Neural cell (in vitro differentiated cells): Measurements from ENCODE around the gene CAMK1D. TPM values are rescaled to one million over a fixed set of nuclear protein-coding genes. Genes with fewer than 3 reads are reported as not detected.

Experiments
- H2AFZ ChIP-seq: fragments of 200-600, 300-800 bp; sonication (generic), shearing (Covaris generic); 2 replicates; pipeline ENCODE4 v1.6.0; 2014; ENCODE audit warnings: low read depth, mild to moderate bottlenecking, antibody characterized with exemption, low read length, moderate library complexity
- H3F3A ChIP-seq: fragments of 200-600 bp; shearing (Covaris generic); 2 replicates; pipeline ENCODE4 v1.6.1; 2016; ENCODE audit warnings: mild to moderate bottlenecking, moderate library complexity, mixed read lengths, antibody characterized with exemption, low read length; ENCODE audit not compliant: insufficient read depth, poor library complexity, severe bottlenecking
- H3K27ac ChIP-seq: fragments of 200-600, 300-800 bp; sonication (generic), shearing (Covaris generic); 2 replicates; pipeline ENCODE4 v1.5.1; 2014; ENCODE audit warnings: mild to moderate bottlenecking, low read length, moderate library complexity
- H3K27me3 ChIP-seq: fragments of 300-800, 200-600 bp; sonication (generic), shearing (Covaris generic); 2 replicates; pipeline ENCODE4 v1.6.0; 2014; ENCODE audit warnings: mild to moderate bottlenecking, low read depth, low read length, moderate library complexity; ENCODE audit not compliant: insufficient read depth
- H3K36me3 ChIP-seq: fragments of 300-800, 200-600 bp; sonication (generic), shearing (Covaris generic); 2 replicates; pipeline ENCODE4 v1.5.1; 2014; ENCODE audit warnings: mild to moderate bottlenecking, antibody characterized with exemption, low read length, moderate library complexity; ENCODE audit not compliant: insufficient read depth
- H3K4me2 ChIP-seq: fragments of 300-800, 200-600 bp; sonication (generic), shearing (Covaris generic); 2 replicates; pipeline ENCODE4 v1.6.0; 2014; ENCODE audit warnings: mild to moderate bottlenecking, low read length
- H3K4me3 ChIP-seq: fragments of 300-800, 200-600 bp; sonication (generic), shearing (Covaris generic); 2 replicates; pipeline ENCODE4 v1.5.1; 2014; ENCODE audit warnings: mild to moderate bottlenecking, low read length, moderate library complexity
- H3K79me2 ChIP-seq: fragments of 200-600 bp; shearing (Covaris generic); replicated peaks from 2 replicates; pipeline ENCODE4 v1.6.0; 2014; ENCODE audit warnings: mild to moderate bottlenecking, low read length, moderate library complexity; ENCODE audit not compliant: insufficient read depth
- H3K9ac ChIP-seq: fragments of 300-800, 200-600 bp; sonication (generic), shearing (Covaris generic); 2 replicates; pipeline ENCODE4 v1.6.1; 2016; ENCODE audit warnings: mild to moderate bottlenecking, low read length, mixed read lengths
- H3K9me2 ChIP-seq: fragments of 200-600 bp; shearing (Covaris generic); 2 replicates; pipeline ENCODE4 v1.6.1; 2016; ENCODE audit warnings: mild to moderate bottlenecking, low read length, mixed read lengths; ENCODE audit not compliant: insufficient read depth
- H3K9me3 ChIP-seq: fragments of 200-600, 300-800 bp; sonication (generic), shearing (Covaris generic); 2 replicates; pipeline ENCODE4 v1.6.1; 2016; ENCODE audit warnings: mild to moderate bottlenecking, mixed run types, low read length, moderate library complexity, mixed read lengths
- H4K20me1 ChIP-seq: fragments of 200-600 bp; shearing (Covaris generic); 2 replicates; pipeline ENCODE4 v1.6.1; 2016; ENCODE audit warnings: mild to moderate bottlenecking, mixed run types; ENCODE audit not compliant: insufficient read depth
- EP300 ChIP-seq: fragments of 450-650 bp; conservative IDR thresholded peaks from 2 replicates; pipeline ENCODE4 v1.6.1; 2014; ENCODE audit warnings: antibody characterized with exemption, mild to moderate bottlenecking, moderate library complexity; ENCODE audit not compliant: poor library complexity, severe bottlenecking
- EZH2 ChIP-seq: fragments of 200-600, 300-800 bp; shearing (Covaris generic), sonication (generic); IDR thresholded peaks from 2 replicates; pipeline ENCODE4 v1.6.1; 2014; ENCODE audit warnings: antibody characterized with exemption, low read length, borderline replicate concordance, mild to moderate bottlenecking; ENCODE audit not compliant: insufficient read depth, poor library complexity, severe bottlenecking
- MXI1 ChIP-seq: fragments of 450-650 bp; conservative IDR thresholded peaks from 2 replicates; pipeline ENCODE4 v1.6.1; 2014; ENCODE audit warnings: antibody characterized with exemption, mild to moderate bottlenecking; ENCODE audit not compliant: poor library complexity, severe bottlenecking
- POLR2AphosphoS5 ChIP-seq: IDR thresholded peaks from 2 replicates; pipeline ENCODE4 v1.6.1; 2012
- RAD21 ChIP-seq: fragments of 450-650 bp; conservative IDR thresholded peaks from 2 replicates; pipeline ENCODE4 v1.6.1; 2014; ENCODE audit warnings: antibody characterized with exemption, mild to moderate bottlenecking, moderate library complexity
- SMC3 ChIP-seq: fragments of 450-650 bp; conservative IDR thresholded peaks from 2 replicates; pipeline ENCODE4 v1.6.1; 2014; ENCODE audit warnings: antibody characterized with exemption, mild to moderate bottlenecking, moderate library complexity; ENCODE audit not compliant: poor library complexity
- TAF1 ChIP-seq: IDR thresholded peaks from 2 replicates; pipeline ENCODE4 v1.6.1; 2012; ENCODE audit warnings: low read depth
- polyA plus RNA-seq: library from polyadenylated mRNA; depleted of rRNA; stranded (reverse); fragments of >200 nt; gene quantifications from 2 replicates; pipeline ENCODE4 v1.2.3, GENCODE V29; 2014
- TF ChIP-seq, protein P1 (sequence below): IDR thresholded peaks from 2 replicates; pipeline ENCODE4 v1.6.1; 2012; ENCODE audit warnings: borderline replicate concordance
- TF ChIP-seq, protein P2 (sequence below): fragments of 450-650 bp; IDR thresholded peaks from 2 replicates; pipeline ENCODE4 v1.5.1; 2014; ENCODE audit warnings: antibody characterized with exemption, mild to moderate bottlenecking, moderate library complexity; ENCODE audit not compliant: poor library complexity, severe bottlenecking

Gene CAMK1D
- polyA plus RNA-seq, 1 donor from 2014 or later, result 13.8 TPM

DNA sequence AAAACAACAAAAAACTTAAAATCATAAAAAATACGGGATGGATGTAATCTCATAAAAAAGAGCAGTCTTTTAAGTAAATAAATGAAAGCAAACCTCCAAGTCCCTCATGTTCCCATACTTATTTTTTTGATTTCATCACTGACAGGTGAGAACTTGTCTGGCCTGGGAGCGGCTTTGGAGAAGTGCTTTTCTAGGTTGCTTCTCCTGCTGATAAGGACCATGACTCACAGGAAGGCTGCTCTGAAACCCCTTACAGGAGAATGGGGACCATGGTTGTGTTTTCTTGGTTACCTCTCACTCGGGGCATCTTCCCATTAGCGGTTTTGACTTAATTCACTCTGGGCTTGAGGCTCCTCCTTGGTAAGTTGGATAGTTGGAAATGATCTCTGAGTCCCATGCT, 237.4 kb downstream of the CAMK1D start:
- H3K9me3 ChIP-seq, result no peaks in the 10 kb centered on the region
- TF ChIP-seq SMC3 (no peak), RAD21 (no peak), POLR2AphosphoS5 (no peak), TAF1 (no peak), EP300 (no peak), EZH2 (no peak), MXI1 (no peak)
- TF ChIP-seq, protein P1, sequence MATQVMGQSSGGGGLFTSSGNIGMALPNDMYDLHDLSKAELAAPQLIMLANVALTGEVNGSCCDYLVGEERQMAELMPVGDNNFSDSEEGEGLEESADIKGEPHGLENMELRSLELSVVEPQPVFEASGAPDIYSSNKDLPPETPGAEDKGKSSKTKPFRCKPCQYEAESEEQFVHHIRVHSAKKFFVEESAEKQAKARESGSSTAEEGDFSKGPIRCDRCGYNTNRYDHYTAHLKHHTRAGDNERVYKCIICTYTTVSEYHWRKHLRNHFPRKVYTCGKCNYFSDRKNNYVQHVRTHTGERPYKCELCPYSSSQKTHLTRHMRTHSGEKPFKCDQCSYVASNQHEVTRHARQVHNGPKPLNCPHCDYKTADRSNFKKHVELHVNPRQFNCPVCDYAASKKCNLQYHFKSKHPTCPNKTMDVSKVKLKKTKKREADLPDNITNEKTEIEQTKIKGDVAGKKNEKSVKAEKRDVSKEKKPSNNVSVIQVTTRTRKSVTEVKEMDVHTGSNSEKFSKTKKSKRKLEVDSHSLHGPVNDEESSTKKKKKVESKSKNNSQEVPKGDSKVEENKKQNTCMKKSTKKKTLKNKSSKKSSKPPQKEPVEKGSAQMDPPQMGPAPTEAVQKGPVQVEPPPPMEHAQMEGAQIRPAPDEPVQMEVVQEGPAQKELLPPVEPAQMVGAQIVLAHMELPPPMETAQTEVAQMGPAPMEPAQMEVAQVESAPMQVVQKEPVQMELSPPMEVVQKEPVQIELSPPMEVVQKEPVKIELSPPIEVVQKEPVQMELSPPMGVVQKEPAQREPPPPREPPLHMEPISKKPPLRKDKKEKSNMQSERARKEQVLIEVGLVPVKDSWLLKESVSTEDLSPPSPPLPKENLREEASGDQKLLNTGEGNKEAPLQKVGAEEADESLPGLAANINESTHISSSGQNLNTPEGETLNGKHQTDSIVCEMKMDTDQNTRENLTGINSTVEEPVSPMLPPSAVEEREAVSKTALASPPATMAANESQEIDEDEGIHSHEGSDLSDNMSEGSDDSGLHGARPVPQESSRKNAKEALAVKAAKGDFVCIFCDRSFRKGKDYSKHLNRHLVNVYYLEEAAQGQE, result no peak
- TF ChIP-seq, protein P2, sequence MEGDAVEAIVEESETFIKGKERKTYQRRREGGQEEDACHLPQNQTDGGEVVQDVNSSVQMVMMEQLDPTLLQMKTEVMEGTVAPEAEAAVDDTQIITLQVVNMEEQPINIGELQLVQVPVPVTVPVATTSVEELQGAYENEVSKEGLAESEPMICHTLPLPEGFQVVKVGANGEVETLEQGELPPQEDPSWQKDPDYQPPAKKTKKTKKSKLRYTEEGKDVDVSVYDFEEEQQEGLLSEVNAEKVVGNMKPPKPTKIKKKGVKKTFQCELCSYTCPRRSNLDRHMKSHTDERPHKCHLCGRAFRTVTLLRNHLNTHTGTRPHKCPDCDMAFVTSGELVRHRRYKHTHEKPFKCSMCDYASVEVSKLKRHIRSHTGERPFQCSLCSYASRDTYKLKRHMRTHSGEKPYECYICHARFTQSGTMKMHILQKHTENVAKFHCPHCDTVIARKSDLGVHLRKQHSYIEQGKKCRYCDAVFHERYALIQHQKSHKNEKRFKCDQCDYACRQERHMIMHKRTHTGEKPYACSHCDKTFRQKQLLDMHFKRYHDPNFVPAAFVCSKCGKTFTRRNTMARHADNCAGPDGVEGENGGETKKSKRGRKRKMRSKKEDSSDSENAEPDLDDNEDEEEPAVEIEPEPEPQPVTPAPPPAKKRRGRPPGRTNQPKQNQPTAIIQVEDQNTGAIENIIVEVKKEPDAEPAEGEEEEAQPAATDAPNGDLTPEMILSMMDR, result no peak

DNA sequence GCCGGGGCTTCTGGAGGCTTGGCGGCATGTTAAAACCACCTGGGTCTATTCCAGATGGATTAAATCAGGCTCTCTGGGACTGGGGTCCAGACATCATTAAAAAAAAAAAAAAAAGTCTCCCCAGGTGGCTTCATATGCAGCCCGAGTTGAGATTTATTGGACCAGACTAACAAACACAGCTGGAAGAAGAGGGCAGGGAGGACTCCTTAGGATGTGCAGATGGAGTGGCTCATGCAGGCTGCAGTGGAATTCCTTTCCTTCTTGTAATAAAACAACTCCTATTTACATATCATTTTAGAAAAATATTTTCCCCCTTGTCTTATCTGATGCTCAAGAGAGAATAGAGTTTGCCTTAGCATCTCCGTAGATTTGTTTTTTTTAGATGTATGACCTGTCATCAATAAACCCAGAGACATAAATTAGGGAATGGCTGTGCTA, 238.1 kb downstream of the CAMK1D start:
- Histone ChIP-seq H3K36me3 (no peaks in the 10 kb centered on the region), H3K9me2 (no peaks in the 10 kb centered on the region), H3K27me3 (no peaks in the 10 kb centered on the region), H4K20me1 (no peaks in the 10 kb centered on the region), H3K27ac (no peak overlapping the region), H2AFZ (no peak overlapping the region), H3F3A (no peaks in the 10 kb centered on the region), H3K4me2 (no peak overlapping the region), H3K4me3 (no peak overlapping the region), H3K9ac (no peak overlapping the region), H3K9me3 (no peaks in the 10 kb centered on the region), H3K79me2 (no peaks in the 10 kb centered on the region)
- TF ChIP-seq POLR2AphosphoS5, result no peak
- TF ChIP-seq RAD21, result no peak
- no peak for TF ChIP-seq TAF1
- no peak for TF ChIP-seq SMC3
- TF ChIP-seq MXI1, result no peak
- TF ChIP-seq, protein P1, result no peak
- TF ChIP-seq EZH2, result no peak
- TF ChIP-seq, protein P2, result no peak
- no peak for TF ChIP-seq EP300

More for the DNA sequence above, 237.4 kb downstream of the CAMK1D start:
- H3K9me2 ChIP-seq, result no peaks in the 10 kb centered on the region
- H3F3A ChIP-seq, result no peaks in the 10 kb centered on the region
- no peak overlapping the region for H3K4me3 ChIP-seq
- H3K9ac ChIP-seq, result no peak overlapping the region
- no peaks in the 10 kb centered on the region for H3K36me3 ChIP-seq
- no peak overlapping the region for H2AFZ ChIP-seq
- H3K27ac ChIP-seq, result no peak overlapping the region
- no peak overlapping the region for H3K4me2 ChIP-seq
- no peaks in the 10 kb centered on the region for H3K79me2 ChIP-seq
- H4K20me1 ChIP-seq, result no peaks in the 10 kb centered on the region
- H3K27me3 ChIP-seq, result no peaks in the 10 kb centered on the region
